Endodermal cell (in vitro differentiated cells): ENCODE data around the gene CCL2. TPM values are rescaled to one million over a fixed set of nuclear protein-coding genes. Genes with fewer than 3 reads are reported as not detected.
A peak's percentile ranks its signal among the peaks of the same experiment; 100 is the strongest.

Experiments
- DNase-seq: peaks from one replicate; pipeline ENCODE4 v3.0.0-alpha.2; 2017
- H3K27ac ChIP-seq: 2 replicates; pipeline ENCODE4 v1.5.1; 2013; ENCODE audit warnings: mild to moderate bottlenecking, low read depth, low read length, moderate library complexity
- H3K27me3 ChIP-seq: 2 replicates; pipeline ENCODE4 v1.6.1; 2013; ENCODE audit warnings: mild to moderate bottlenecking, low read length, moderate library complexity; ENCODE audit not compliant: insufficient read depth, control insufficient read depth, poor library complexity, severe bottlenecking
- H3K36me3 ChIP-seq: 2 replicates; pipeline ENCODE4 v1.7.0; 2013; ENCODE audit warnings: mild to moderate bottlenecking, low read length, moderate library complexity; ENCODE audit not compliant: control insufficient read depth, insufficient read depth
- H3K4me1 ChIP-seq: one replicate; pipeline ENCODE4 v1.7.0; 2013; ENCODE audit warnings: low read length; ENCODE audit not compliant: control insufficient read depth, insufficient read depth
- H3K4me3 ChIP-seq: 2 replicates; pipeline ENCODE4 v1.5.1; 2013; ENCODE audit warnings: mild to moderate bottlenecking, low read length, moderate library complexity
- H3K9ac ChIP-seq: 2 replicates; pipeline ENCODE4 v1.6.1; 2013; ENCODE audit warnings: mild to moderate bottlenecking, low read length, moderate library complexity; ENCODE audit not compliant: poor library complexity, severe bottlenecking; ENCODE audit errors: extremely low read depth
- H3K9me3 ChIP-seq: 2 replicates; pipeline ENCODE4 v1.6.1; 2013; ENCODE audit warnings: mild to moderate bottlenecking, low read length, moderate library complexity; ENCODE audit not compliant: control insufficient read depth
- H3K27ac Mint-ChIP-seq: 2 replicates; pipeline ENCODE4 v1.8.0; 2020; ENCODE audit warnings: mixed read lengths
- H3K27me3 Mint-ChIP-seq: 2 replicates; pipeline ENCODE4 v1.8.0; 2021; ENCODE audit warnings: mild to moderate bottlenecking, mixed read lengths; ENCODE audit not compliant: insufficient read depth
- H3K36me3 Mint-ChIP-seq: 2 replicates; pipeline ENCODE4 v1.8.0; 2020; ENCODE audit warnings: low read depth, mixed read lengths
- H3K4me1 Mint-ChIP-seq: 2 replicates; pipeline ENCODE4 v1.8.0; 2020; ENCODE audit warnings: mixed read lengths
- H3K4me3 Mint-ChIP-seq: 2 replicates; pipeline ENCODE4 v1.8.0; 2020; ENCODE audit warnings: mild to moderate bottlenecking, moderate library complexity, mixed read lengths
- H3K9me3 Mint-ChIP-seq: 2 replicates; pipeline ENCODE4 v1.8.0; 2020; ENCODE audit warnings: mild to moderate bottlenecking, mixed read lengths
- CTCF ChIP-seq: fragments of 200-600 bp; sonication (generic); conservative IDR thresholded peaks from 2 replicates; pipeline ENCODE4 v1.5.0; 2021; ENCODE audit warnings: antibody characterized with exemption, mild to moderate bottlenecking
- WGBS, 2 experiments: methylation state at CpG; one replicate each; pipeline versions ENCODE4 v1.1.5 to v1.1.7; 2013; ENCODE audit warnings: missing lambda C conversion rate in 2 of 2, mixed read lengths in 1 of 2; ENCODE audit not compliant: insufficient coverage in 1 of 2, insufficient read length in 1 of 2; 5-methylcytosine and 5-hydroxymethylcytosine counted together
- total RNA-seq, 2 donors: library from RNA; stranded (reverse); fragmentation: NEBNext Ultra II Directional in 1 of 2; extraction: Animal tissue kit (Norgen Biotek cat#: 25700) in 1 of 2; gene quantifications; 2 replicates in 1 of 2; 3 replicates in 1 of 2; pipeline ENCODE4 v1.2.1, GENCODE V29; 2021

The CCL2 gene
- total RNA-seq, 2 donors from 2014 or later, result 23.8 to 61.4 TPM

DNA sequence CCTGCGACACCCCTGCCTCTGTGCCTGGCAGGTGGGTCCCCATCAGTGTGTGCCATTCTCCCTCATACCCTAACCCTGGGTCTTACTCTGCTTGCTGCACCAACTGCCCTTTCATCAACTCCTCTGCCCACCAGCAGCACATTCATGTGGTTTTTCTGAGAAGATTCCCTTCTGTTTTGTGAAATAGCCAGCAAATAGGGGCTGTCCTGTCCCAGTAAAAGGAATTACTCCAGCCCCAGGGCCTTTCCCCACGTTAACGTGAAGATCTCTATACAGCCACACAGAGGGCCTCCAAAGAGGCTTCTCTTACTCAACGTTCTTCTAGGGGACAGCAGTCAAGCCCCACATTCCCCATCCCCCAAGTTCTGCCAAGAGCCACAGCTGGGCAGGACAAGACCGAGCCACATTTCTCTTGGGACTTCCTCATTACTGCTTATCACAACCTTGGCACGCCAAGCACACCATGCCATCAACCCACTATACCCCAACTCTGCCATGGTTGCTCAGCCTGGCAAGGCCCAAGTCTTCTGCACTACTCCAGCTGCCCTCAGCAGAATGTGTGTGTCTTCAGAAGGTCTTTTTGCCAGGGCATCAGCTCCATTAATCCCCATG, 18.7 kb upstream of the CCL2 start:
- TF ChIP-seq CTCF, result no peak
- Histone ChIP-seq H3K36me3 (no peaks in the 10 kb centered on the region), H3K4me1 (peaks cover 47% of the 10 kb centered on the region), H3K27me3 (no peaks in the 10 kb centered on the region), H3K4me3 (no peak overlapping the region), H3K27ac (no peak overlapping the region), H3K9me3 (peaks cover 3% of the 10 kb centered on the region), H3K9ac (no peak overlapping the region)
- Mint-ChIP-seq H3K9me3 (peaks cover 5% of the 10 kb centered on the region), H3K27ac (peak overlapping the region; percentile 22), H3K4me3 (no peak overlapping the region), H3K27me3 (no peaks in the 10 kb centered on the region), H3K4me1 (peaks cover 64% of the 10 kb centered on the region), H3K36me3 (peaks cover 1% of the 10 kb centered on the region)
- peak; percentile 42 for DNase-seq
- WGBS, 2 experiments, result 88 to 92% methylated on average over 5 to 6 of the region's 6 CpGs

DNA sequence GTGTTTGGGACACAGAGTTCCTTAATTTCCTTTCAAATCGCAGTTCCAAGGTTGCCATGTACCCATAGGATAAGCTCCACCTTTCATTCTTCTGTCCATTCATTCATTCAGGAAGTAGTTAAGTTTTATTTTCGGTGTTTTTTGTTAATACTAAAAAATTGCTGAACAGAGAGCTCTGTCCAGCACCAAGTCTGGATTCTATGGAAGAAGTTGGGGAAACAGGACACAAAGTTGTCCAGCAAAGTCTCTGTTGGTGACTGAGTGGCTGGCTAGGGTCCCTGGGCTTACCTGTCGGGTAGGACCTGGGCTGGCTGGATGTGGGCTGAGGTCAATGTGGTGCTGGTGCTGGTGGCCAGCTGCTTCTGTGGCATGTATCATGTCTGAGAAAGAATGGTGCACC, 17.6 kb upstream of the CCL2 start:
- no peak for DNase-seq
- H3K4me3 Mint-ChIP-seq, result no peak overlapping the region
- no peak overlapping the region for H3K9ac ChIP-seq
- no peak overlapping the region for H3K27ac Mint-ChIP-seq
- H3K27me3 Mint-ChIP-seq, result no peaks in the 10 kb centered on the region
- no peak overlapping the region for H3K27ac ChIP-seq
- no peak overlapping the region for H3K4me3 ChIP-seq
- H3K36me3 Mint-ChIP-seq, result no peaks in the 10 kb centered on the region
- H3K27me3 ChIP-seq, result no peaks in the 10 kb centered on the region
- H3K4me1 ChIP-seq, result peaks cover 47% of the 10 kb centered on the region
- H3K9me3 ChIP-seq, result no peaks in the 10 kb centered on the region
- 92 to 100% methylated on average over 1 to 3 of the region's 3 CpGs for WGBS, 2 experiments
- H3K36me3 ChIP-seq, result no peaks in the 10 kb centered on the region
- H3K4me1 Mint-ChIP-seq, result peaks cover 59% of the 10 kb centered on the region
- H3K9me3 Mint-ChIP-seq, result no peaks in the 10 kb centered on the region
- no peak for TF ChIP-seq CTCF

DNA sequence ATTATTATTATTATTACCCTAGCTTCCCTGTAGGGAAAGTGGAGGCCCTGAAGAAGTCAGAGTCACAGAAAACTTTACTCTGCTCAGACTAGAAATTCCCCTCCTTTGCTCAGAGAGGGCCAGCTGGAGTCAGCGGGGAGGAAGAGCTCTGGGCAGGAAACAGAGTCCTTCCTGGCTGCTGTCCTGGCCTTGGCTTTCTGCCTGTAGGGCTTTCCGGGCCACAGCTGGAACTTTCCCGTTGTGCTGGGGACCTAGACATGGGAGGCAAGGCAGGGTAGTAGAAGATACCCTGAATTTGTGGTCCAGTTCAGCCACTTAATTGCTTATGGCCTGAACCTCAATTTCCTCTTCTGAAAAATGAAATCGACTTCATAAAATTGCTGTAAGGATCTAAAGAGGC, 14.0 kb upstream of the CCL2 start:
- peaks cover 22% of the 10 kb centered on the region for H3K4me1 ChIP-seq
- no peaks in the 10 kb centered on the region for H3K27me3 ChIP-seq
- no peak overlapping the region for H3K4me3 ChIP-seq
- no peak for TF ChIP-seq CTCF
- Mint-ChIP-seq H3K27me3 (no peaks in the 10 kb centered on the region), H3K4me3 (no peak overlapping the region), H3K36me3 (no peaks in the 10 kb centered on the region), H3K9me3 (no peaks in the 10 kb centered on the region), H3K4me1 (peaks cover 26% of the 10 kb centered on the region), H3K27ac (no peak overlapping the region)
- DNase-seq, result no peak
- WGBS, 2 experiments, result 83 to 94% methylated on average over 4 of the region's 4 CpGs
- no peak overlapping the region for H3K9ac ChIP-seq
- H3K27ac ChIP-seq, result no peak overlapping the region
- H3K9me3 ChIP-seq, result no peaks in the 10 kb centered on the region
- H3K36me3 ChIP-seq, result no peaks in the 10 kb centered on the region
